Thoracic aorta (tissue), 2 donors: ENCODE results near the gene SPI1. TPM values are rescaled to one million over a fixed set of nuclear protein-coding genes. Genes with fewer than 3 reads are reported as not detected.
A peak's percentile ranks its signal among the peaks of the same experiment; 100 is the strongest.

ENCODE experiments used
- ATAC-seq: fragments of 150-250 bp; one replicate; pipeline ENCODE4 v1.8.0; 2017; ENCODE audit warnings: low read depth; ENCODE audit not compliant: insufficient number of reproducible peaks, low FRiP score
- DNase-seq: peaks from one replicate; pipeline ENCODE4 v3.0.0-alpha.2; 2020; ENCODE audit warnings: low spot score
- H3K27ac ChIP-seq, 2 donors: fragments of 200-600 bp; sonication (generic); 1 replicate in 1 of 2; 2 replicates in 1 of 2; pipeline ENCODE4 v1.5.1; 2016; ENCODE audit warnings: mild to moderate bottlenecking in 2 of 2, moderate library complexity in 2 of 2
- H3K27me3 ChIP-seq: fragments of 200-600 bp; sonication (generic); replicated peaks from 2 replicates; pipeline ENCODE4 v1.6.0; 2016; ENCODE audit warnings: mild to moderate bottlenecking; ENCODE audit not compliant: insufficient read depth
- H3K36me3 ChIP-seq: fragments of 200-600 bp; sonication (generic); one replicate; pipeline ENCODE4 v1.5.1; 2016
- H3K4me1 ChIP-seq, 2 donors: fragments of 200-600 bp; sonication (generic); 1 replicate in 1 of 2; 2 replicates in 1 of 2; pipeline versions ENCODE4 v1.5.1 to v1.6.0; 2016; ENCODE audit warnings: low read depth in 2 of 2, mild to moderate bottlenecking in 1 of 2; ENCODE audit not compliant: control insufficient read depth in 1 of 2
- H3K4me3 ChIP-seq: fragments of 200-600 bp; sonication (generic); 2 replicates; pipeline ENCODE4 v1.5.1; 2016; ENCODE audit warnings: mild to moderate bottlenecking
- H3K9me3 ChIP-seq: fragments of 200-600 bp; sonication (generic); 2 replicates; pipeline ENCODE4 v1.5.1; 2016
- CTCF ChIP-seq: fragments of 200-600 bp; sonication (generic); IDR thresholded peaks from one replicate; pipeline ENCODE4 v1.5.1; 2019; ENCODE audit warnings: antibody characterized with exemption
- total RNA-seq, 2 donors: library from RNA; depleted of rRNA; stranded (reverse); fragments of >200 nt; gene quantifications; one replicate each; pipeline versions ENCODE4 v1.1.0 to v1.2.3, GENCODE V29; 2016

The SPI1 gene
- total RNA-seq, 2 donors from 2014 or later: 35.0 to 44.4 TPM

GRCh38 chr11:47384498-47384897 is 6.2 kb upstream of the SPI1 start:
- H3K36me3 ChIP-seq: no peaks in the 10 kb centered on the region
- no peak for TF ChIP-seq CTCF
- no peak overlapping the region for H3K27ac ChIP-seq
- no peaks in the 10 kb centered on the region for H3K4me1 ChIP-seq
- ATAC-seq: no peak
- H3K9me3 ChIP-seq: no peaks in the 10 kb centered on the region
- no peak overlapping the region for H3K4me3 ChIP-seq
- no peak for DNase-seq
- no peaks in the 10 kb centered on the region for H3K27me3 ChIP-seq

- Histone ChIP-seq H3K27ac (no peak overlapping the region), H3K4me1 (no peaks in the 10 kb centered on the region), H3K27me3 (no peaks in the 10 kb centered on the region), H3K4me3 (no peak overlapping the region), H3K9me3 (no peaks in the 10 kb centered on the region), H3K36me3 (no peaks in the 10 kb centered on the region)
- DNase-seq (no peak), ATAC-seq (no peak)
- TF ChIP-seq CTCF: no peak
Observed at GRCh38 chr11:47383071-47383470, 4.7 kb upstream of the SPI1 start.

DNA sequence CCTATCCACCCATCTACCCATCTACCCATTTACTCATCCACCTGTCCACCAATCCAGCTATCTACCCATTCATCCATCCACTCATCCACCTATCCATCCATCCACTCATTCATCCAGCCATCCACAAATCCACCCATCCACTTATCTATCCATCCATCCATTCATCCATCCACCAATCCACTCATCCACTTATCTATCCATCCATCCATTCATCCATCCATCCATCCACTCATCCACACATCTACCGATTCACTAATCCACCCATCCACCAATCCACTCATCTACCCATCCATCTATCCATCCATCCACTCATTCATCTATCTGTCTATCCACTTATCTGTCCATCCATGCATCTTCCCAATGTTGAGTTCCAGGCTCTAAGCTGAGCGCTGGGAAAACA is 1.7 kb upstream of the SPI1 start:
- H3K9me3 ChIP-seq: no peaks in the 10 kb centered on the region
- no peaks in the 10 kb centered on the region for H3K27me3 ChIP-seq
- ATAC-seq: no peak
- no peaks in the 10 kb centered on the region for H3K4me1 ChIP-seq
- DNase-seq: no peak
- no peak for TF ChIP-seq CTCF
- no peaks in the 10 kb centered on the region for H3K36me3 ChIP-seq
- no peak overlapping the region for H3K27ac ChIP-seq
- no peak overlapping the region for H3K4me3 ChIP-seq

- no peak for DNase-seq
- Histone ChIP-seq H3K27me3 (no peaks in the 10 kb centered on the region), H3K4me1 (no peaks in the 10 kb centered on the region), H3K27ac (no peak overlapping the region), H3K36me3 (no peaks in the 10 kb centered on the region), H3K4me3 (no peak overlapping the region), H3K9me3 (no peaks in the 10 kb centered on the region)
- no peak for ATAC-seq
- TF ChIP-seq CTCF: no peak
Observed at GRCh38 chr11:47379317-47379716, 970 bp upstream of the SPI1 start.

DNA sequence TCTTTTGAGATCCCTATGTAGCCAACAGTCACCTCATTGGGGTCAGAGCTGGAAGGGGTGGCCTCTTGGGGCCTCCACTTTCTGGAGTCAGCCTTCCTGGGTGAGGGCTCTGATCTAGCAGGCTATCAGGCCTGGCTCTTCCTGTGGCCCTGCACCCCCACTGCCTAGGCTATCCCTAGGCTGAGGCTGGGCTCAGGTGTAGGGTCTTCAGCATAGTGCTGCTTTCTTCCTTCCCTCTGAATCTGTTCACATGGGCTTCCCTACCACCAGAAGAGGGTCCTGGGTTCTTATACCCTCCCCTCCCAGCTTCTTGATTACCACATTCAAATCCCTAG is 456 bp upstream of the SPI1 start:
- peak overlapping the region in 1 of 2 donors; percentile 27 for H3K27ac ChIP-seq
- no peak for ATAC-seq
- no peaks in the 10 kb centered on the region for H3K27me3 ChIP-seq
- no peak overlapping the region for H3K4me3 ChIP-seq
- H3K4me1 ChIP-seq: no peaks in the 10 kb centered on the region
- no peaks in the 10 kb centered on the region for H3K36me3 ChIP-seq
- no peaks in the 10 kb centered on the region for H3K9me3 ChIP-seq
- no peak for DNase-seq
- no peak for TF ChIP-seq CTCF
